GM12891 (cell line): ENCODE measurements around the gene NR6A1.

Experiments
- DNase-seq: peaks from one replicate; pipeline ENCODE4 v3.0.0; 2011; ENCODE audit warnings: low spot score; ENCODE audit not compliant: insufficient read length
- FAIRE-seq: peaks from 2 replicates; lab custom pipeline; 2011; peaks lifted over from hg19 to GRCh38; lab: Jason Lieb, UNC
- PAX5 ChIP-seq: IDR thresholded peaks from 2 replicates; pipeline ENCODE4 v1.6.1; 2011; ENCODE audit warnings: low read length, moderate library complexity, mild to moderate bottlenecking; ENCODE audit not compliant: insufficient read depth, severe bottlenecking
- POLR2A ChIP-seq: IDR thresholded peaks from 2 replicates; pipeline ENCODE4 v1.6.1; 2011; ENCODE audit warnings: low read depth, low read length, control low read depth
- POLR2AphosphoS5 ChIP-seq: IDR thresholded peaks from 2 replicates; pipeline ENCODE4 v1.6.1; 2011; ENCODE audit warnings: low read depth, low read length, control low read depth
- POU2F2 ChIP-seq: IDR thresholded peaks from 2 replicates; pipeline ENCODE4 v1.6.1; 2011; ENCODE audit warnings: low read depth, mild to moderate bottlenecking, control low read depth, low read length, moderate library complexity
- SPI1 ChIP-seq: IDR thresholded peaks from 2 replicates; pipeline ENCODE4 v1.6.1; 2011; ENCODE audit warnings: low read depth, low read length, control low read depth
- TAF1 ChIP-seq: IDR thresholded peaks from 2 replicates; pipeline ENCODE4 v1.6.1; 2011; ENCODE audit warnings: low read depth, low read length, control low read depth

NR6A1 gene

GRCh38 chr9:124570942-124571666 is 200.0 kb downstream of the NR6A1 start:
- DNase-seq = no peak
- TF ChIP-seq POLR2A (no peak), TAF1 (no peak), SPI1 (no peak), POLR2AphosphoS5 (no peak), POU2F2 (no peak), PAX5 (no peak)
- FAIRE-seq = no peak

- DNase-seq = no peak
- TF ChIP-seq PAX5 = no peak
- no peak for TF ChIP-seq POU2F2
- TF ChIP-seq POLR2AphosphoS5 = no peak
- TF ChIP-seq SPI1 = no peak
- TF ChIP-seq TAF1 = no peak
- no peak for TF ChIP-seq POLR2A
- FAIRE-seq = no peak
These were observed 201.2 kb downstream of the NR6A1 start for GRCh38 chr9:124569942-124570341.

- TF ChIP-seq PAX5 (no peak), SPI1 (no peak), POLR2A (no peak), TAF1 (no peak), POLR2AphosphoS5 (no peak), POU2F2 (no peak)
- DNase-seq = no peak
- no peak for FAIRE-seq
These were observed 203.7 kb downstream of the NR6A1 start for GRCh38 chr9:124567362-124567761.

- TF ChIP-seq TAF1 (no peak), POLR2AphosphoS5 (no peak), POU2F2 (no peak)
- DNase-seq (no peak), FAIRE-seq (no peak)
These were observed 208.8 kb downstream of the NR6A1 start for GRCh38 chr9:124562328-124562727.

- no peak for TF ChIP-seq SPI1
- TF ChIP-seq POLR2AphosphoS5 = no peak
- no peak for TF ChIP-seq POLR2A
- TF ChIP-seq PAX5 = no peak
- TF ChIP-seq TAF1 = no peak
- TF ChIP-seq POU2F2 = no peak
- FAIRE-seq (no peak), DNase-seq (no peak)
These were observed 211.2 kb downstream of the NR6A1 start for GRCh38 chr9:124559871-124560270.

- TF ChIP-seq POU2F2 (no peak), POLR2A (no peak), POLR2AphosphoS5 (no peak), TAF1 (no peak), PAX5 (no peak), SPI1 (no peak)
- no peak for DNase-seq
- FAIRE-seq = no peak
These were observed 212.2 kb downstream of the NR6A1 start for GRCh38 chr9:124558777-124559470.

GRCh38 chr9:124557895-124558294 is 213.2 kb downstream of the NR6A1 start:
- no peak for FAIRE-seq

GRCh38 chr9:124555043-124555442 is 216.1 kb downstream of the NR6A1 start:
- DNase-seq (no peak), FAIRE-seq (no peak)
- TF ChIP-seq POLR2AphosphoS5 = no peak
- TF ChIP-seq SPI1 = no peak
- TF ChIP-seq POLR2A = no peak
- no peak for TF ChIP-seq PAX5
- no peak for TF ChIP-seq TAF1
- TF ChIP-seq POU2F2 = no peak

More at GRCh38 chr9:124557895-124558294, 213.2 kb downstream of the NR6A1 start:
- DNase-seq = no peak
- TF ChIP-seq POLR2A = no peak

- no peak for TF ChIP-seq PAX5
- no peak for TF ChIP-seq TAF1
- no peak for TF ChIP-seq POLR2A
- no peak for TF ChIP-seq POLR2AphosphoS5
- TF ChIP-seq POU2F2 = no peak
- no peak for TF ChIP-seq SPI1
- DNase-seq = no peak
- FAIRE-seq = no peak
These were observed 217.4 kb downstream of the NR6A1 start for GRCh38 chr9:124553738-124554137.

GRCh38 chr9:124552273-124552605 is 218.9 kb downstream of the NR6A1 start:
- FAIRE-seq = no peak
- DNase-seq = no peak
- TF ChIP-seq POLR2A = no peak
- no peak for TF ChIP-seq SPI1
- TF ChIP-seq POLR2AphosphoS5 = no peak
- TF ChIP-seq POU2F2 = no peak
- no peak for TF ChIP-seq PAX5
- no peak for TF ChIP-seq TAF1
